Mesenchymal stem cell (in vitro differentiated cells and primary cell): ENCODE measurements around the gene AP1M1.

Experiments
- DNase-seq: peaks from one replicate; pipeline ENCODE4 v3.0.0-alpha.2; 2013
- H2AFZ ChIP-seq: one replicate; pipeline ENCODE4 v1.6.1; 2013; ENCODE audit warnings: low read depth, mild to moderate bottlenecking, control low read depth, inconsistent platforms, low read length, moderate library complexity
- H2AK5ac ChIP-seq: 2 replicates; pipeline ENCODE4 v1.6.1; 2013; ENCODE audit warnings: low read length, moderate library complexity, mild to moderate bottlenecking, inconsistent platforms; ENCODE audit not compliant: severe bottlenecking
- H2BK120ac ChIP-seq: one replicate; pipeline ENCODE4 v1.6.1; 2013; ENCODE audit warnings: low read depth, mild to moderate bottlenecking, inconsistent platforms, low read length, moderate library complexity
- H2BK12ac ChIP-seq, 2 experiments: one replicate each; pipeline ENCODE4 v1.6.1; 2013; ENCODE audit warnings: inconsistent platforms in 2 of 2, low read length in 2 of 2, mild to moderate bottlenecking in 2 of 2, moderate library complexity in 2 of 2, control low read depth in 1 of 2
- H2BK15ac ChIP-seq: one replicate; pipeline ENCODE4 v1.6.1; 2013; ENCODE audit warnings: mild to moderate bottlenecking, low read depth, inconsistent platforms; ENCODE audit not compliant: poor library complexity, severe bottlenecking
- H2BK5ac ChIP-seq: 2 replicates; pipeline ENCODE4 v1.6.1; 2013; ENCODE audit warnings: low read depth, mild to moderate bottlenecking, low read length, control low read depth, inconsistent platforms; ENCODE audit not compliant: poor library complexity, severe bottlenecking
- H3K14ac ChIP-seq, 2 experiments: one replicate each; pipeline ENCODE4 v1.6.1; 2013; ENCODE audit warnings: inconsistent platforms in 2 of 2, low read length in 2 of 2, control low read depth in 1 of 2, mild to moderate bottlenecking in 1 of 2, moderate library complexity in 1 of 2
- H3K18ac ChIP-seq, 2 experiments: one replicate each; pipeline ENCODE4 v1.6.1; 2013; ENCODE audit warnings: inconsistent platforms in 2 of 2, low read length in 2 of 2, control low read depth in 1 of 2, low read depth in 1 of 2, mild to moderate bottlenecking in 1 of 2
- H3K23ac ChIP-seq, 2 experiments: one replicate each; pipeline ENCODE4 v1.6.1; 2013; ENCODE audit warnings: inconsistent platforms in 2 of 2, low read length in 2 of 2, mild to moderate bottlenecking in 2 of 2, moderate library complexity in 2 of 2, control low read depth in 1 of 2
- H3K27ac ChIP-seq: 2 replicates; pipeline ENCODE4 v1.5.1; 2013; ENCODE audit warnings: mild to moderate bottlenecking, moderate library complexity, low read length, control low read depth, inconsistent platforms; ENCODE audit not compliant: poor library complexity, severe bottlenecking
- H3K27me3 ChIP-seq, 2 experiments: 2 replicates each; pipeline versions ENCODE4 v1.6.1 to v1.7.0; 2013; ENCODE audit warnings: low read length in 2 of 2, mild to moderate bottlenecking in 2 of 2, moderate library complexity in 2 of 2, control low read depth in 1 of 2, inconsistent platforms in 1 of 2; ENCODE audit not compliant: control insufficient read depth in 1 of 2, insufficient read depth in 1 of 2
- H3K36me3 ChIP-seq, 2 experiments: 2 replicates each; pipeline versions ENCODE4 v1.6.1 to v1.7.0; 2013; ENCODE audit warnings: low read length in 2 of 2, control low read depth in 1 of 2, inconsistent platforms in 1 of 2, low read depth in 1 of 2, mild to moderate bottlenecking in 1 of 2; ENCODE audit not compliant: insufficient read depth in 2 of 2, control insufficient read depth in 1 of 2
- H3K4ac ChIP-seq, 2 experiments: one replicate each; pipeline ENCODE4 v1.6.1; 2013; ENCODE audit warnings: inconsistent platforms in 2 of 2, low read length in 2 of 2, mild to moderate bottlenecking in 2 of 2, moderate library complexity in 2 of 2, control low read depth in 1 of 2, low read depth in 1 of 2
- H3K4me1 ChIP-seq: 2 replicates; pipeline ENCODE4 v1.6.1; 2013; ENCODE audit warnings: low read depth, low read length, control low read depth; ENCODE audit not compliant: control insufficient read depth, insufficient read depth
- H3K4me2 ChIP-seq: 2 replicates; pipeline ENCODE4 v1.6.1; 2013; ENCODE audit warnings: low read length, mild to moderate bottlenecking, inconsistent platforms; ENCODE audit not compliant: poor library complexity, severe bottlenecking
- H3K4me3 ChIP-seq, 2 experiments: 2 replicates each; pipeline versions ENCODE4 v1.5.1 to v1.7.0; 2013; ENCODE audit warnings: low read length in 2 of 2, mild to moderate bottlenecking in 2 of 2, control low read depth in 1 of 2, low read depth in 1 of 2; ENCODE audit not compliant: insufficient read depth in 1 of 2
- H3K79me1 ChIP-seq: replicated peaks from 2 replicates; pipeline ENCODE4 v1.6.1; 2013; ENCODE audit warnings: mild to moderate bottlenecking, control low read depth, low read length, inconsistent platforms; ENCODE audit not compliant: poor library complexity, severe bottlenecking
- H3K9ac ChIP-seq: 2 replicates; pipeline ENCODE4 v1.7.0; 2013; ENCODE audit warnings: mild to moderate bottlenecking, low read length, moderate library complexity
- H3K9me3 ChIP-seq: 2 replicates; pipeline ENCODE4 v1.7.0; 2013; ENCODE audit warnings: mild to moderate bottlenecking, low read length; ENCODE audit not compliant: control insufficient read depth
- H4K8ac ChIP-seq: one replicate; pipeline ENCODE4 v1.6.1; 2013; ENCODE audit warnings: inconsistent platforms, mild to moderate bottlenecking, low read length, moderate library complexity
- H4K91ac ChIP-seq: one replicate; pipeline ENCODE4 v1.6.1; 2013; ENCODE audit warnings: mild to moderate bottlenecking, low read length, inconsistent platforms
- WGBS: methylation state at CpG from one replicate; pipeline ENCODE4 v1.1.7; 2013; ENCODE audit warnings: mixed read lengths; 5-methylcytosine and 5-hydroxymethylcytosine counted together

The AP1M1 gene

GRCh38 chr19:16249826-16250404 lies 52.2 kb downstream of the AP1M1 start:
- Histone ChIP-seq H2BK5ac (no peak overlapping the region), H3K9me3 (no peaks in the 10 kb centered on the region), H3K4me1 (peaks cover 4% of the 10 kb centered on the region), H3K4me2 (no peak overlapping the region), H3K9ac (no peak overlapping the region), H3K4me3 (no peak overlapping the region), H3K27me3 (peaks cover 0 to 17% of the 10 kb centered on the region in 2 experiments), H3K14ac (no peak overlapping the region), H4K8ac (no peak overlapping the region), H2BK15ac (no peak overlapping the region), H3K18ac (no peak overlapping the region), H2AK5ac (no peak overlapping the region), H3K23ac (no peak overlapping the region), H2AFZ (no peak overlapping the region), H3K4ac (no peak overlapping the region), H4K91ac (no peak overlapping the region), H2BK120ac (no peak overlapping the region), H3K36me3 (no peaks in the 10 kb centered on the region), H3K27ac (no peak overlapping the region), H3K79me1 (no peaks in the 10 kb centered on the region), H2BK12ac (no peak overlapping the region)
- no peak for DNase-seq
- WGBS: 93% methylated on average over 10 of the region's 10 CpGs

- Histone ChIP-seq H2BK12ac (no peak overlapping the region), H4K8ac (no peak overlapping the region), H2AFZ (no peak overlapping the region), H3K27me3 (peaks cover 0 to 31% of the 10 kb centered on the region in 2 experiments), H3K4me3 (no peak overlapping the region), H3K27ac (no peak overlapping the region), H4K91ac (peak overlapping the region; percentile 62), H3K4me1 (peaks cover 5% of the 10 kb centered on the region), H2BK120ac (no peak overlapping the region), H3K14ac (no peak overlapping the region), H3K18ac (no peak overlapping the region), H3K79me1 (no peaks in the 10 kb centered on the region), H3K9ac (no peak overlapping the region), H2BK5ac (no peak overlapping the region), H3K36me3 (no peaks in the 10 kb centered on the region), H2AK5ac (no peak overlapping the region), H3K23ac (no peak overlapping the region), H3K9me3 (no peaks in the 10 kb centered on the region), H3K4me2 (no peak overlapping the region), H3K4ac (no peak overlapping the region), H2BK15ac (no peak overlapping the region)
- WGBS: 90% methylated on average over 21 of the region's 23 CpGs
- DNase-seq: no peak
Measured at GRCh38 chr19:16252459-16253205, 54.9 kb downstream of the AP1M1 start.

GRCh38 chr19:16254851-16255408 lies 57.2 kb downstream of the AP1M1 start:
- Histone ChIP-seq H3K4me3 (no peak overlapping the region), H3K14ac (no peak overlapping the region), H3K4me1 (peaks cover 5% of the 10 kb centered on the region), H4K8ac (no peak overlapping the region), H4K91ac (no peak overlapping the region), H2AK5ac (no peak overlapping the region), H2AFZ (no peak overlapping the region), H3K79me1 (no peaks in the 10 kb centered on the region), H2BK5ac (no peak overlapping the region), H2BK15ac (no peak overlapping the region), H3K9me3 (no peaks in the 10 kb centered on the region), H3K18ac (no peak overlapping the region), H3K9ac (no peak overlapping the region), H3K36me3 (no peaks in the 10 kb centered on the region), H3K27me3 (peaks cover 0 to 39% of the 10 kb centered on the region in 2 experiments), H2BK120ac (no peak overlapping the region), H3K27ac (no peak overlapping the region), H3K23ac (no peak overlapping the region), H3K4me2 (no peak overlapping the region), H2BK12ac (no peak overlapping the region), H3K4ac (no peak overlapping the region)
- no peak for DNase-seq
- 96% methylated on average over 6 of the region's 6 CpGs for WGBS

GRCh38 chr19:16257509-16258002 lies 59.8 kb downstream of the AP1M1 start:
- 78% methylated on average over 8 of the region's 8 CpGs for WGBS
- Histone ChIP-seq H4K8ac (no peak overlapping the region), H3K4ac (no peak overlapping the region)

More at GRCh38 chr19:16257509-16258002, 59.8 kb downstream of the AP1M1 start:
- Histone ChIP-seq H2BK15ac (no peak overlapping the region), H2BK12ac (no peak overlapping the region), H2AK5ac (no peak overlapping the region), H4K91ac (no peak overlapping the region), H3K79me1 (no peaks in the 10 kb centered on the region), H2BK120ac (no peak overlapping the region), H3K4me1 (peaks cover 5% of the 10 kb centered on the region), H2AFZ (no peak overlapping the region), H2BK5ac (no peak overlapping the region), H3K36me3 (no peaks in the 10 kb centered on the region), H3K27me3 (peaks cover 7 to 61% of the 10 kb centered on the region in 2 experiments), H3K14ac (no peak overlapping the region), H3K9ac (no peak overlapping the region), H3K27ac (no peak overlapping the region), H3K18ac (no peak overlapping the region), H3K23ac (no peak overlapping the region), H3K4me2 (no peak overlapping the region), H3K4me3 (no peak overlapping the region), H3K9me3 (no peaks in the 10 kb centered on the region)
- DNase-seq: no peak
